HG03025 (cell line): ENCODE measurements around the gene QARS1.

Experiments
- ATAC-seq: cut with Tn5 transposase; IDR thresholded peaks from one replicate; pipeline ENCODE4 v1.9.1; 2021; ENCODE audit warnings: mild to moderate bottlenecking, moderate library complexity; ENCODE audit not compliant: unreplicated experiment, low FRiP score

The QARS1 gene

GRCh38 chr3:49058011-49058410, 46.5 kb downstream of the QARS1 start:
- no peak for ATAC-seq

DNA sequence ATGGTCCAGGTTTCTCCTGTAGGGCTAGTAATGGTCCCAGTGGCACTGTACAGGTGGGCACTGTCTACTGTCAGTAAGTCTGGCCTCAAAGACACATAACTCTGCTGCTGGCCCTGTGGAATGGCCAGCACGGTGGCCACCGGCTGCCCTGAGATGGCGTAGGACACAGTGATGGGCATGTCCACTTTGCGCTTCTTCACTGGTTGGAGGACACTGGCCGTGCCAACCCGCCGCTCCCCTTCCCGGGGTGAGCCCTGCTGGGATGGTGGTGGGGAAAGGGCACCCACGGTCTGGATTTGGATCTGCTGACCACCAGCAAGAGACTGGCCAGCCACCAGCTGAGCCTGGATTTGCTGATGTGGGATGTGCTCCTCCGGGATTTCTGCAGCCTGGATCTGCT, 47.3 kb downstream of the QARS1 start:
- no peak for ATAC-seq

DNA sequence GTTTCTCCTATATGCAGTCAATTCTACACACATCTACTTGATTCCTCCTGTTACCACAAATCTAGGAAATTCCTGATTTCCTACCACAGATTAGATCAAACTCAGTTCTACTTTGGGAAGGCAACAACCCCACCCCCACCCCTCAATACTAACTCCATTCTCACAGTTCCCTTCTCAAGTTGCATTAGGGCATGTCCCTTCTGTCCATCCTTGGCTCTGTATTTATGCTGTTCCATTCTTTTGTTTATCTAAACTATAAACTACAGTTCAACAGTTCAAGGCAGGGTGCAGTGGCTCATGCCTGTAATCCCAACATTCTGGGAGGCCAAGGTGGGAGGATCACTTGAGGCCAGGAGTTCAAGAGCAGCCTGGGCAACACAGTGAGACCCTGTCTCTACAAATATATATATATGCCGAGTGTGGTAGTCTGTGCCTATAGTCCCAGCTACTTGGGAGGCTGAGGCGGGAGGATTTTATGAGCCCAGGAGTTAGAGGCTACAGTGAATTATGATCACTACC, 50.2 kb downstream of the QARS1 start:
- no peak for ATAC-seq

DNA sequence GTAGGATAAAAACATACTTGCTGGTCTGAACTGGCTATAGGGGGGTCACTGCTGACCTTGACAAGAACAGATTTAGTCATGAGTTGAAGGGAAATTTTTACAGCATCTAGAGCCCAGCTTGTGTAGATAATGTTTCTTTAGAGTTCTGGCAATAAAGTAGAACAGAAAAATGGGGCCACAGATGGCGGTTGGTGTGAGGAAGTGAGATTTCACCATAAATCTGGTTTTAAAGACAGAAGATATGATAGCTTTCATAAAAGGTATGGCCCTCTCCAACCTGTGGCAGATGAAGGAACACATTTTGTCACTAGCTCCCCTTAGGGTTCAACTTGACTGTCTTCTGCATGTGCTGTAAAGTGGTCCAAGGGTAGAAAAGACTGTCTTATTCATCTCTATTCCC, 51.0 kb downstream of the QARS1 start:
- ATAC-seq, result no peak
